ENCODE data around the gene NEK10. TPM values are rescaled to one million over a fixed set of nuclear protein-coding genes. Genes with fewer than 3 reads are reported as not detected.

The NEK10 gene
- total and polyA plus RNA-seq, 2 donors from 2014 or later: 1.0 to 4.1 TPM

- Histone ChIP-seq H3K9me3 (ENCODE audit: control insufficient read depth in 2 of 3, insufficient read depth in 1 of 3, low read length in 3 of 3) (no peaks in the 10 kb centered on the region), H3K36me3 (ENCODE audit: control insufficient read depth in 2 of 3, insufficient read depth in 3 of 3, low read length in 3 of 3) (no peaks in the 10 kb centered on the region), H3K4me1 (ENCODE audit: control insufficient read depth in 2 of 3, insufficient read depth in 2 of 3, low read depth in 1 of 3, low read length in 3 of 3) (no peaks in the 10 kb centered on the region), H3K27me3 (ENCODE audit: control insufficient read depth, insufficient read depth, low read length) (no peaks in the 10 kb centered on the region), H3K9ac (ENCODE audit: low read length in 3 of 3) (no peak overlapping the region), H3K27ac (ENCODE audit: low read depth in 2 of 2, low read length in 2 of 2) (no peak overlapping the region), H3K4me3 (ENCODE audit: low read length in 3 of 3) (no peak overlapping the region)
- no peak for TF ChIP-seq CTCF (IDR thresholded peaks at IDR 0.05; ENCODE audit: borderline replicate concordance, extremely low read depth, insufficient read depth)
- intact Hi-C loops (cut with DNase I): no loop called here
- FAIRE-seq: no peak
- no peak for DNase-seq
Measured at GRCh38 chr3:27345493-27345892, 23.7 kb downstream of the NEK10 start.

- FAIRE-seq: no peak
- Histone ChIP-seq H3K9ac (ENCODE audit: low read length in 3 of 3) (no peak overlapping the region), H3K36me3 (ENCODE audit: control insufficient read depth in 2 of 3, insufficient read depth in 3 of 3, low read length in 3 of 3) (no peaks in the 10 kb centered on the region), H3K4me3 (ENCODE audit: low read length in 3 of 3) (no peak overlapping the region), H3K27ac (ENCODE audit: low read depth in 2 of 2, low read length in 2 of 2) (no peak overlapping the region), H3K27me3 (ENCODE audit: control insufficient read depth, insufficient read depth, low read length) (no peaks in the 10 kb centered on the region), H3K4me1 (ENCODE audit: control insufficient read depth in 2 of 3, insufficient read depth in 2 of 3, low read depth in 1 of 3, low read length in 3 of 3) (no peaks in the 10 kb centered on the region), H3K9me3 (ENCODE audit: control insufficient read depth in 2 of 3, insufficient read depth in 1 of 3, low read length in 3 of 3) (no peaks in the 10 kb centered on the region)
- no peak for DNase-seq
- intact Hi-C loops (cut with DNase I): no loop called here
- TF ChIP-seq CTCF (IDR thresholded peaks at IDR 0.05; ENCODE audit: borderline replicate concordance, extremely low read depth, insufficient read depth): no peak
Measured at GRCh38 chr3:27345045-27345444, 24.1 kb downstream of the NEK10 start.

GRCh38 chr3:27344192-27344591, 25.0 kb downstream of the NEK10 start:
- no peaks in the 10 kb centered on the region for H3K27me3 ChIP-seq (ENCODE audit: control insufficient read depth, insufficient read depth, low read length)
- no peak for FAIRE-seq
- no peak overlapping the region for H3K4me3 ChIP-seq (ENCODE audit: low read length in 3 of 3)
- no peak overlapping the region for H3K9ac ChIP-seq (ENCODE audit: low read length in 3 of 3)
- no peaks in the 10 kb centered on the region for H3K9me3 ChIP-seq (ENCODE audit: control insufficient read depth in 2 of 3, insufficient read depth in 1 of 3, low read length in 3 of 3)
- intact Hi-C loops (cut with DNase I): no loop called here
- H3K36me3 ChIP-seq (ENCODE audit: control insufficient read depth in 2 of 3, insufficient read depth in 3 of 3, low read length in 3 of 3): no peaks in the 10 kb centered on the region
- TF ChIP-seq CTCF (IDR thresholded peaks at IDR 0.05; ENCODE audit: borderline replicate concordance, extremely low read depth, insufficient read depth): no peak
- DNase-seq: no peak
- H3K4me1 ChIP-seq (ENCODE audit: control insufficient read depth in 2 of 3, insufficient read depth in 2 of 3, low read depth in 1 of 3, low read length in 3 of 3): no peaks in the 10 kb centered on the region
- H3K27ac ChIP-seq (ENCODE audit: low read depth in 2 of 2, low read length in 2 of 2): no peak overlapping the region

- no peaks in the 10 kb centered on the region for H3K4me1 ChIP-seq (ENCODE audit: control insufficient read depth in 2 of 3, insufficient read depth in 2 of 3, low read depth in 1 of 3, low read length in 3 of 3)
- no peaks in the 10 kb centered on the region for H3K36me3 ChIP-seq (ENCODE audit: control insufficient read depth in 2 of 3, insufficient read depth in 3 of 3, low read length in 3 of 3)
- no peak for DNase-seq
- TF ChIP-seq CTCF (IDR thresholded peaks at IDR 0.05; ENCODE audit: borderline replicate concordance, extremely low read depth, insufficient read depth): no peak
- H3K27ac ChIP-seq (ENCODE audit: low read depth in 2 of 2, low read length in 2 of 2): no peak overlapping the region
- intact Hi-C loops (cut with DNase I): no loop called here
- no peaks in the 10 kb centered on the region for H3K9me3 ChIP-seq (ENCODE audit: control insufficient read depth in 2 of 3, insufficient read depth in 1 of 3, low read length in 3 of 3)
- FAIRE-seq: no peak
- H3K27me3 ChIP-seq (ENCODE audit: control insufficient read depth, insufficient read depth, low read length): no peaks in the 10 kb centered on the region
- H3K4me3 ChIP-seq (ENCODE audit: low read length in 3 of 3): no peak overlapping the region
- H3K9ac ChIP-seq (ENCODE audit: low read length in 3 of 3): no peak overlapping the region
Measured at GRCh38 chr3:27342267-27342666, 26.9 kb downstream of the NEK10 start.
